Peyer's patch (tissue), 4 donors: ENCODE results near the gene TMEM86B. TPM values are rescaled to one million over a fixed set of nuclear protein-coding genes. Genes with fewer than 3 reads are reported as not detected.

Experiments used
- DNase-seq, 3 donors: peaks; one replicate each; pipeline ENCODE4 v3.0.0-alpha.2; 2017 to 2019
- H3K27ac ChIP-seq, 4 donors: fragments of 200-600 bp; sonication (generic); one replicate each; pipeline ENCODE4 v1.5.1; 2016 to 2019
- H3K27me3 ChIP-seq, 2 donors: fragments of 200-600 bp; sonication (generic); one replicate each; pipeline ENCODE4 v1.5.1; 2019
- H3K36me3 ChIP-seq, 3 donors: fragments of 200-600 bp; sonication (generic); one replicate each; pipeline ENCODE4 v1.5.1; 2016 to 2019
- H3K4me1 ChIP-seq, 4 donors: fragments of 200-600 bp; sonication (generic); one replicate each; pipeline ENCODE4 v1.5.1; 2016 to 2019
- H3K4me3 ChIP-seq, 4 donors: fragments of 200-600 bp; sonication (generic); 1 replicate in 3 of 4; 2 replicates in 1 of 4; pipeline ENCODE4 v1.5.1; 2016 to 2019; ENCODE audit warnings: mild to moderate bottlenecking in 1 of 4
- H3K9me3 ChIP-seq, 4 donors: fragments of 200-600 bp; sonication (generic); one replicate each; pipeline ENCODE4 v1.5.1; 2016 to 2019; ENCODE audit warnings: mild to moderate bottlenecking in 1 of 4
- CTCF ChIP-seq, 6 experiments: fragments of 450-650 bp in 4 of 6; fragments of 200-600 bp in 2 of 6; sonication (generic) in 1 of 6; IDR thresholded peaks; one replicate each; pipeline ENCODE4 v1.5.1; 2017 to 2019; ENCODE audit warnings: antibody characterized with exemption in 6 of 6, mild to moderate bottlenecking in 3 of 6, moderate library complexity in 1 of 6
- POLR2A ChIP-seq, 2 donors: fragments of 450-650 bp; IDR thresholded peaks; one replicate each; pipeline ENCODE4 v1.5.1; 2017; ENCODE audit warnings: antibody characterized with exemption in 2 of 2, mild to moderate bottlenecking in 2 of 2, moderate library complexity in 2 of 2
- total RNA-seq, 4 donors: library from RNA; depleted of rRNA; stranded (reverse); fragments of >200 nt; gene quantifications; one replicate each; pipeline ENCODE4 v1.1.0, GENCODE V29; 2016

TMEM86B gene
- total RNA-seq, 4 donors from 2014 or later: 9.1 to 39.8 (median 15.1) TPM

GRCh38 chr19:55199620-55200204 is 28.9 kb downstream of the TMEM86B start:
- no peak overlapping the region for H3K27ac ChIP-seq
- no peaks in the 10 kb centered on the region for H3K9me3 ChIP-seq
- no peak for TF ChIP-seq CTCF (IDR thresholded peaks at IDR 0.05)
- no peak for TF ChIP-seq POLR2A (IDR thresholded peaks at IDR 0.05)
- H3K4me3 ChIP-seq: no peak overlapping the region
- no peaks in the 10 kb centered on the region for H3K27me3 ChIP-seq
- peaks cover 0 to 84% (median 0%) of the 10 kb centered on the region in 3 donors for H3K36me3 ChIP-seq
- no peak for DNase-seq
- H3K4me1 ChIP-seq: no peaks in the 10 kb centered on the region

GRCh38 chr19:55198651-55199050 is 29.9 kb downstream of the TMEM86B start:
- Histone ChIP-seq H3K36me3 (peaks cover 0 to 81% (median 0%) of the 10 kb centered on the region in 3 donors), H3K4me1 (no peaks in the 10 kb centered on the region)

GRCh38 chr19:55197528-55197927 is 31.0 kb downstream of the TMEM86B start:
- Histone ChIP-seq H3K4me3 (no peak overlapping the region), H3K27ac (no peak overlapping the region), H3K4me1 (no peaks in the 10 kb centered on the region), H3K9me3 (no peaks in the 10 kb centered on the region), H3K27me3 (no peaks in the 10 kb centered on the region), H3K36me3 (peaks cover 0 to 83% (median 0%) of the 10 kb centered on the region in 3 donors)
- TF ChIP-seq CTCF (IDR thresholded peaks at IDR 0.05) (no peak), POLR2A (IDR thresholded peaks at IDR 0.05) (no peak)
- no peak for DNase-seq

More at GRCh38 chr19:55198651-55199050, 29.9 kb downstream of the TMEM86B start:
- TF ChIP-seq CTCF (IDR thresholded peaks at IDR 0.05): no peak
- TF ChIP-seq POLR2A (IDR thresholded peaks at IDR 0.05): no peak
- no peak overlapping the region for H3K27ac ChIP-seq
- no peaks in the 10 kb centered on the region for H3K27me3 ChIP-seq
- no peak for DNase-seq
- H3K9me3 ChIP-seq: no peaks in the 10 kb centered on the region
- H3K4me3 ChIP-seq: no peak overlapping the region

GRCh38 chr19:55196803-55197202 is 31.8 kb downstream of the TMEM86B start:
- H3K4me1 ChIP-seq: no peaks in the 10 kb centered on the region
- H3K36me3 ChIP-seq: peaks cover 0 to 81% (median 0%) of the 10 kb centered on the region in 3 donors
- H3K27me3 ChIP-seq: no peaks in the 10 kb centered on the region
- TF ChIP-seq POLR2A (IDR thresholded peaks at IDR 0.05) (no peak), CTCF (IDR thresholded peaks at IDR 0.05) (no peak)
- no peak overlapping the region for H3K4me3 ChIP-seq
- H3K9me3 ChIP-seq: no peaks in the 10 kb centered on the region
- H3K27ac ChIP-seq: no peak overlapping the region
- DNase-seq: no peak

- Histone ChIP-seq H3K36me3 (peaks cover 0 to 69% (median 0%) of the 10 kb centered on the region in 3 donors), H3K4me1 (no peaks in the 10 kb centered on the region)
Observed at GRCh38 chr19:55193481-55193880, 35.1 kb downstream of the TMEM86B start.

More at GRCh38 chr19:55193481-55193880, 35.1 kb downstream of the TMEM86B start:
- no peaks in the 10 kb centered on the region for H3K9me3 ChIP-seq
- H3K27ac ChIP-seq: no peak overlapping the region
- H3K27me3 ChIP-seq: no peaks in the 10 kb centered on the region
- H3K4me3 ChIP-seq: no peak overlapping the region
- TF ChIP-seq CTCF (IDR thresholded peaks at IDR 0.05): no peak
- TF ChIP-seq POLR2A (IDR thresholded peaks at IDR 0.05): no peak
- no peak for DNase-seq
